Activated CD8-positive, alpha-beta T cell treated with anti-CD3 and anti-CD28 coated beads for 36 hours (primary cell): ENCODE measurements around the gene HPCAL4. TPM values are rescaled to one million over a fixed set of nuclear protein-coding genes. Genes with fewer than 3 reads are reported as not detected.

ENCODE experiments used
- ATAC-seq: fragments of 200-7000 bp; cut with Tn5 transposase; one replicate; pipeline ENCODE4 v1.10.0; 2021; ENCODE audit warnings: mild to moderate bottlenecking, moderate library complexity
- CTCF ChIA-PET: fragments of 350-600 bp; sonication (Branson Sonifier 250); formaldehyde crosslinking; loops from one replicate; lab custom pipeline; 2021; ENCODE audit warnings: antibody characterized with exemption; lab: Charles Lee
- POLR2A ChIA-PET: fragments of 350-600 bp; sonication (Branson Sonifier 250); formaldehyde crosslinking; loops from one replicate; lab custom pipeline; 2021; ENCODE audit warnings: antibody characterized with exemption; lab: Charles Lee
- DNase-seq: peaks from one replicate; pipeline ENCODE4 v3.0.0-alpha.2; 2020
- H3K27ac Mint-ChIP-seq: one replicate; pipeline ENCODE4 v1.8.0; 2021; ENCODE audit warnings: mild to moderate bottlenecking, mixed read lengths
- H3K27me3 Mint-ChIP-seq: one replicate; pipeline ENCODE4 v1.8.0; 2021; ENCODE audit warnings: mixed read lengths
- H3K36me3 Mint-ChIP-seq: one replicate; pipeline ENCODE4 v1.8.0; 2021; ENCODE audit warnings: low read depth, mixed read lengths
- H3K4me1 Mint-ChIP-seq: one replicate; pipeline ENCODE4 v1.8.0; 2021; ENCODE audit warnings: low read depth, mixed read lengths
- H3K4me3 Mint-ChIP-seq: one replicate; pipeline ENCODE4 v1.8.0; 2021; ENCODE audit warnings: mild to moderate bottlenecking, moderate library complexity, mixed read lengths
- H3K9me3 Mint-ChIP-seq: one replicate; pipeline ENCODE4 v1.8.0; 2021; ENCODE audit warnings: mixed read lengths
- intact Hi-C: fragments of 100-400 bp; cut with micrococcal nuclease; formaldehyde crosslinking; loops from one replicate; pipeline ENCODE4 v1.10.0; 2022
- total RNA-seq, 2 experiments: library from RNA; stranded (reverse); gene quantifications; one replicate each; pipeline ENCODE4 v1.2.3, GENCODE V29; 2021
- TF ChIP-seq, protein P1 (sequence below): fragments of 200-600 bp; IDR thresholded peaks from one replicate; pipeline ENCODE4 v1.8.0; 2022; ENCODE audit warnings: antibody characterized with exemption, mild to moderate bottlenecking

HPCAL4 gene
- total RNA-seq, 2 experiments from 2014 or later, result 2.8 to 3.0 TPM

DNA sequence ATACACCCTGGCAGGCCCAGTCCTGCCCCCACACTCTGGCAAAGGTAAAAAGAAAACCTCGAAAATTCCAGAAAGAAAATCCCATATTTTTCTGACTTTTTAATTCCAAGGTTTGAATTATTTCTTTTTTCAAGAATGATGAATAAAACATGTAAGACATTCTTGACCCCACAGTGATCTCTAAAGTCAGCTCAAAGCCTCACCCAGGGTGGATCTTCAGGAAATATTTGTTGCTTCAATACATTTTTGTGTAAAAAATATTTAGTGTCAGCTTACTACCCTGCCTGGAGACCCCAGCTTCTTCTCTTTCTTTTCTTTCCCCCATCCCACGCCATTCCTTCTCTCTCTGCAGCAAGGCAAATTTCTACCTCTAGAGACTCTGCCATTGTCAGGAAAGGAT lies 12.3 kb downstream of the HPCAL4 start:
- H3K4me3 Mint-ChIP-seq, result no peak overlapping the region
- TF ChIP-seq, protein P1, sequence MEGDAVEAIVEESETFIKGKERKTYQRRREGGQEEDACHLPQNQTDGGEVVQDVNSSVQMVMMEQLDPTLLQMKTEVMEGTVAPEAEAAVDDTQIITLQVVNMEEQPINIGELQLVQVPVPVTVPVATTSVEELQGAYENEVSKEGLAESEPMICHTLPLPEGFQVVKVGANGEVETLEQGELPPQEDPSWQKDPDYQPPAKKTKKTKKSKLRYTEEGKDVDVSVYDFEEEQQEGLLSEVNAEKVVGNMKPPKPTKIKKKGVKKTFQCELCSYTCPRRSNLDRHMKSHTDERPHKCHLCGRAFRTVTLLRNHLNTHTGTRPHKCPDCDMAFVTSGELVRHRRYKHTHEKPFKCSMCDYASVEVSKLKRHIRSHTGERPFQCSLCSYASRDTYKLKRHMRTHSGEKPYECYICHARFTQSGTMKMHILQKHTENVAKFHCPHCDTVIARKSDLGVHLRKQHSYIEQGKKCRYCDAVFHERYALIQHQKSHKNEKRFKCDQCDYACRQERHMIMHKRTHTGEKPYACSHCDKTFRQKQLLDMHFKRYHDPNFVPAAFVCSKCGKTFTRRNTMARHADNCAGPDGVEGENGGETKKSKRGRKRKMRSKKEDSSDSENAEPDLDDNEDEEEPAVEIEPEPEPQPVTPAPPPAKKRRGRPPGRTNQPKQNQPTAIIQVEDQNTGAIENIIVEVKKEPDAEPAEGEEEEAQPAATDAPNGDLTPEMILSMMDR, result no peak
- ATAC-seq, result no peak
- peaks cover 6% of the 10 kb centered on the region for H3K27me3 Mint-ChIP-seq
- ChIA-PET CTCF (interaction anchor here (17.9 kb wide), 1 partner anchor 23 kb away, joined by 311 read pairs; no protein-coding TSS in a partner anchor), POLR2A (interaction anchor here (2.1 kb wide), 1 partner anchor 11 kb away, joined by 6 read pairs; no protein-coding TSS in a partner anchor)
- H3K9me3 Mint-ChIP-seq, result no peaks in the 10 kb centered on the region
- intact Hi-C loops, result no loop called here
- DNase-seq, result no peak
- no peak overlapping the region for H3K27ac Mint-ChIP-seq
- no peaks in the 10 kb centered on the region for H3K36me3 Mint-ChIP-seq
- H3K4me1 Mint-ChIP-seq, result peaks cover 12% of the 10 kb centered on the region

DNA sequence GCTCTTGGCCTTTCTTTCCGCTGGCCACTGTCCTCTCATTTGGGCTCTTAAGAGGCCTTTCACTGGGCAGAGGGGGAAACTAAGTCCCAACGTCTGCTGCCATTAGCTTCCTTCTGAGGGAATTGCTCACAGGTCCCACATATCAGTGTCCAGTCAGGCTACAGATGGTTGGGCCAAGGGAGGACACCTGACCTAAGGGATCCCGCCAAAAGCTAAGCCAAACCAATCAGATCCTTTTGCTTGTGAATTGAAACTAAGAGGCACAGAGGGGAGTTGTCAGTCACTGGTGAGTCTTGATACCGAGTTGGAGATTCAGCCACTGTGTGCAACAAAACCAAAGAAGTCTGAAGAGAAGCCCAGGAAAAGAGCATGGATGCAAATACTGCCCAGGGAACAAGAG lies 13.6 kb downstream of the HPCAL4 start:
- ATAC-seq (no peak), DNase-seq (no peak)
- Mint-ChIP-seq H3K4me1 (peaks cover 12% of the 10 kb centered on the region), H3K27me3 (peaks cover 5% of the 10 kb centered on the region), H3K27ac (no peak overlapping the region), H3K9me3 (no peaks in the 10 kb centered on the region), H3K36me3 (no peaks in the 10 kb centered on the region), H3K4me3 (no peak overlapping the region)
- TF ChIP-seq, protein P1, result no peak
- POLR2A ChIA-PET, result interaction anchor here (2.1 kb wide), 1 partner anchor 10 kb away, joined by 6 read pairs; no protein-coding TSS in a partner anchor
- CTCF ChIA-PET, result interaction anchor here (1.0 to 17.9 kb wide), 3 partner anchors 13 to 42 kb away, joined by 3 to 311 read pairs (median 6); partner anchors contain the start of gene HPCAL4
- intact Hi-C loops, result no loop called here

DNA sequence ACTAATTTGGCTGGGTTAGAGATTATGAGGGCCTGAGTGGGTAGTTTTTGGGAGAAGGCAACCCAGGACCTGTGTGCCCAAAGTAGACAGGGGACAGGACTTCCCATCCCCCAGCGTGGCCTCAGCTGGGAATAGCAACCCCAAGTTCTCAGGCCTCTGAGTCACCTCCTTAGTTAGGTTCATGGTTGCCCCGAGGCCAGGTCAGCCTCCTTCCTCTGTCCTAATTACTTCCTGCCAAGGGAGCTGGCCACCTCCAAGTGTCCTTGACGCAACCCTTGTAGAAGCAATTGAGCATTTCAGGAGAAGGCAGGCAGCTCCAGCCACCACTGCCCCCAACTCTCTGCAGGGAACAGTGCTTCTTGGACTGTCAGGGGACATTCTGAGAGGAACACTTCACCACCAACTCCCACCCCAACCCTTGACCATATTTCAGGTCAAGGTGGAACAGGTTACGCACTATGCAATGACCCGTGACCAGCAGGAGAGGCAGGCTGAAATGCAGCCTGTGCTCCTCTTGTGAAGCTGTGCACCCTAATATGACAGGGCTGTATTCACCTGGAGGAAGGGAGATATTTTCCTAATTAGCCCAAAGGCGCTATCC lies 14.2 kb downstream of the HPCAL4 start:
- no peak for DNase-seq
- peaks cover 15% of the 10 kb centered on the region for H3K4me1 Mint-ChIP-seq
- H3K4me3 Mint-ChIP-seq, result no peak overlapping the region
- no peak overlapping the region for H3K27ac Mint-ChIP-seq
- ChIA-PET CTCF (interaction anchor here (1.0 to 17.9 kb wide), 4 partner anchors 14 to 43 kb away, joined by 3 to 311 read pairs (median 4); partner anchors contain the start of gene HPCAL4), POLR2A (interaction anchor here (2.1 kb wide), 1 partner anchor 9 kb away, joined by 6 read pairs; no protein-coding TSS in a partner anchor)
- intact Hi-C loops, result no loop called here
- TF ChIP-seq, protein P1, result no peak
- H3K9me3 Mint-ChIP-seq, result no peaks in the 10 kb centered on the region
- no peak for ATAC-seq
- H3K36me3 Mint-ChIP-seq, result no peaks in the 10 kb centered on the region
- H3K27me3 Mint-ChIP-seq, result peaks cover 9% of the 10 kb centered on the region

DNA sequence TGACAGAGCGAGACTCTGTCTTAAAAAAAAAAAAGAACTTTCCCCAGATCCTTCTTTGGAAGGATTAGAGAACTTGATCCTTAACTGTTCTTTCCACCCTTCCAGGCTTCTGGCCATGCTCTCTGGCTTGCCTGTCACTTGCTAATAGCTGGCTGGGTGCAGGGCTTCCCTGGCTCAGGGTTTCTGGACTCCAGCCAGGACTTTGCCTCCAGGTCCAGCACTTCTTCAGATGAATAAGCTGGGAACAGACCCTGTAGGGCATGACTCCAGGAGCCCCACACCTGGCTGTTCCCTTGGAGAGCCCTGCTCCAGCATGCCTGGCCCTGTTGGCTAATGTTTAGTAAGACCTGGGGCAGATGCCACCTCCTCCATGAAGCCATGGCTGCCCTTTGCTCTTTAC lies 16.0 kb downstream of the HPCAL4 start:
- Mint-ChIP-seq H3K36me3 (no peaks in the 10 kb centered on the region), H3K9me3 (no peaks in the 10 kb centered on the region), H3K4me3 (no peak overlapping the region), H3K27me3 (peaks cover 18% of the 10 kb centered on the region), H3K27ac (no peak overlapping the region), H3K4me1 (peaks cover 5% of the 10 kb centered on the region)
- TF ChIP-seq, protein P1, result no peak
- DNase-seq (no peak), ATAC-seq (no peak)
- intact Hi-C loops, result no loop called here
- ChIA-PET POLR2A (no interaction called here), CTCF (interaction anchor here (6.3 to 17.9 kb wide), 2 partner anchors 19 to 68 kb away, joined by 36 to 311 read pairs; no protein-coding TSS in a partner anchor)

DNA sequence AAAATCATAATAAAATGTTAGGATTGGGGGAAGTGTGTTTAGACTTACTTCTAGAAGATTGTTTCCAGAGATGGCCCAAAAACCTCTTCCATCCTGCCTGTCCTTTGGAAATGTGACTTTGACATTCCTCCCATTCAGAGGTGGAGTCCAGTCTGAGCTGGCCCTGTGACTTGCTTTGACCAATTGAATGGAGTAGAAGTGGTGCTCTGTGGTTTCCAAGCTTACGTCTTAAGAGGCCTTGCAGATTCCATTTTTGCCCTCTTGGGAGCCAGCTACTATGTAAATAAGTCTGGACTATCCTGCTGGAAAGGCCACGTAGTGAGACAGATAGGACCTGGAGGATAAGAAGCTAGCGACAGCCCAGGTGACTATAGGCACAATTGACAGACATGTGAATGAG lies 18.0 kb downstream of the HPCAL4 start:
- no peaks in the 10 kb centered on the region for H3K36me3 Mint-ChIP-seq
- H3K4me3 Mint-ChIP-seq, result no peak overlapping the region
- POLR2A ChIA-PET, result interaction anchor here (1.4 to 5.3 kb wide), 2 partner anchors 19 to 66 kb away, joined by 3 to 33 read pairs; partner anchors contain the start of genes HPCAL4 and PPIE
- ATAC-seq, result no peak
- no peak for DNase-seq
- CTCF ChIA-PET, result interaction anchor here (0.7 to 17.9 kb wide), 18 partner anchors 8 to 226 kb away, joined by 3 to 311 read pairs (median 5); partner anchors contain the start of gene HPCAL4
- TF ChIP-seq, protein P1, result no peak
- intact Hi-C loops, result no loop called here
- peaks cover 7% of the 10 kb centered on the region for H3K4me1 Mint-ChIP-seq
- H3K9me3 Mint-ChIP-seq, result no peaks in the 10 kb centered on the region
- H3K27ac Mint-ChIP-seq, result no peak overlapping the region
- peaks cover 34% of the 10 kb centered on the region for H3K27me3 Mint-ChIP-seq
